GM19455 (cell line): ENCODE results near the gene NPM1.
A peak's percentile ranks its signal among the peaks of the same experiment; 100 is the strongest.
"Not testable (repeated sequence)": the region's sequence is repeated elsewhere in the genome, so short reads cannot be mapped to it uniquely, and the experiment has no call there.

Experiments used
- ATAC-seq: cut with Tn5 transposase; IDR thresholded peaks from one replicate; pipeline ENCODE4 v1.9.1; 2021; ENCODE audit not compliant: unreplicated experiment

Gene NPM1

GRCh38 chr5:171410181-171410580 lies 22.5 kb downstream of the NPM1 start:
- ATAC-seq, result no peak

DNA sequence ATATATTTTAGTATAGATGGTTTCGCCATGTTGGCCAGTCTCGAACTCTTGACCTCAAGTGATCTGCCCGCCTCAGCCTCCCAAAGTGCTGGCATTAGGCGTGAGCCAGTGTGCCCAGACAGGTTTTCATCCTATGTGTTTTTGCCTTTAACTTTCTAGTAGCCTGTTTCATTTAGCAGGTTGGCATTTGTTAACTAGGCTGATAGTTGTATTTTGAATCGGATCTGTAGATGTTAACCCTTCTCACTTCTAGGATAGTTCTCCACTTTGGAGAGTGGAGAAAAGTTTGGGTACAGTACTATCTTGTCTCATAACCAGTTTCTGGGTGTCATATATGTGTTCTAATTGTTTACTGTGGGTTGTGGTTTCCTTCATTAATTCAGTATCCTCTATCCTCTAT lies 24.5 kb downstream of the NPM1 start:
- no peak for ATAC-seq

DNA sequence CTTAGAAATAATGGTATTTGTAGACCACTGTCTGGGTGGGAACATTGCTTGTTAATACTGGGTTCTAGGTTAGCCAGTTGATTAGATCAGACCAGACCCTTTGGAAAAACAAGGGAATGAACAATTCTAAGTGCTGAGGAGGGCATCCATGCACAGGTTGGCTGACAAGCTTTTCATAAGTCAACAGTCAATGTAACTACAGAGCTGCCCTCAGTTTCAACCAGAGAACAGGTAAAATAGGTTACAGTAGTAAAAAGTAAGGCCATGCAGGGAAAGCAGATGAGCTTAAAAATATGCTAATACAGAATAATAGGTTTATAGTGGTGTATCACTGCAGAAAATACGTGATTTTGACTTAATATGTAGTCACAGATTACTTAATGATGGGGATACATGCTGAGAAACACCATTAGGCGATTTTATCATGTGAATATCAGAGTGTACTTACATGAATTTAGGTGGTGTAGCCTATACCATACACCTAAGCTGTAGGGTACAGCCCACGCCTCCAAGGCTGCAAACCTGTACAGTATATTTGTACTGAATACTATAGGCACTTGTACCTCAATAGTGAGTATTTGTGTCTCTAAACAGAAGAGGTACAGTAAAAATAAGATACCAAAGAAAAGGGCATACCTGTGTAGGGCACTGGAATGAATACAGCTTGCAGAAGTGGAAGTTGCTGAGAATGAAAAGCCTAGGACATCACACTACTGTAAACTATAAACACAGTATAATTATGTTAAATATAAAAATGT lies 25.7 kb downstream of the NPM1 start:
- ATAC-seq, result no peak

DNA sequence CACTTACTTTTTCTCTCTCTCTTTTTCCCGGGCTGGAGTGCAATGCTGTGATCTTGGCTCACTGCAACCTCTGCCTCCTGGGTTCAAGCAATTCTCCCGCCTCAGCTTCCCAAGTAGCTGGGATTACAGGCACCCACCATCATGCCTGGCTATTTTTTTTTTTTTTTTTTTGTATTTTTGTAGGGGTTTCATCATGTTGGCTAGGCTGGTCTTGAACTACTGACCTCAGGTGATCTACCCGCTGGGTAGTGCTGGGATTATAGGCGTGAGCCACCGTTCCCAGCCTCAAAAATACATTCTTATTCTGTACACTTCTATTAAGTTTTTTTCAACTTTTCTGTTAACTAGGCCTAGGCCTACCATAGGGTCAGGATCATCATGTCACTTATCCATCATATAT lies 26.3 kb downstream of the NPM1 start:
- not testable (repeated sequence) for ATAC-seq

DNA sequence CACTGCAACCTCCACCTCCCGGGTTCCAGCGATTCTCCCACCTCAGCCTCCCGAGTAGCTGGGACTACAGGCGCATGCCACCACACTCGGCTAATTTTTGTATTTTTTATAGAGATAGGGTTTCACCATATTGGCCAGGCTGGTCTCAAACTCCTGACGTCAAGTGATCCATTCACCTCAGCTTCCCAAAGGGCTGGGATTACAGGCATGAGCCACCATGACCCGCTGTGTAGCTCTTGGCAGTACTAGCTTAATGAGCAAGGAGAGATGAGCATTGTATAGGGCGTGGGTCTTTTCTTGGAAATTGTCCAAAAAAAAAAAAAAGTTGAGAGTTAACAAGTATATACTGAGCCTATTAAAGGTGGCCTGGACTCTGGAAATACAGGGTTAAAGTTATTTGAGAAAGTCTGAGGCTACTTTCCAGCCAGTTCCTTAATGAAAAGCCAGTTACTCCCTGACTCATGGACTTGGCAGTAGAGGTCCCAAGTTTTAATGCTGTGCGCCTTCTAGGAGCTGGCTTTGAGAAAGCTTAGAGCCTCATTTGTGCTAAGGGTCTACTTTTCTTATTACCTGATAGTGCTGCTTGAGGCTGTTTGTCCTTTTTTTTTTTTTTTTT lies 27.6 kb downstream of the NPM1 start:
- ATAC-seq, result no peak

GRCh38 chr5:171416160-171417049 lies 28.8 kb downstream of the NPM1 start:
- no peak for ATAC-seq

GRCh38 chr5:171418316-171418981 lies 30.8 kb downstream of the NPM1 start:
- peak; percentile 73 for ATAC-seq

GRCh38 chr5:171418982-171419687 lies 31.5 kb downstream of the NPM1 start, which contains the start of gene FGF18:
FGF18 (plus strand) TSS chr5:171419647; CDS start chr5:171420200, 553 bp downstream.
- ATAC-seq, result peak; percentile 31

DNA sequence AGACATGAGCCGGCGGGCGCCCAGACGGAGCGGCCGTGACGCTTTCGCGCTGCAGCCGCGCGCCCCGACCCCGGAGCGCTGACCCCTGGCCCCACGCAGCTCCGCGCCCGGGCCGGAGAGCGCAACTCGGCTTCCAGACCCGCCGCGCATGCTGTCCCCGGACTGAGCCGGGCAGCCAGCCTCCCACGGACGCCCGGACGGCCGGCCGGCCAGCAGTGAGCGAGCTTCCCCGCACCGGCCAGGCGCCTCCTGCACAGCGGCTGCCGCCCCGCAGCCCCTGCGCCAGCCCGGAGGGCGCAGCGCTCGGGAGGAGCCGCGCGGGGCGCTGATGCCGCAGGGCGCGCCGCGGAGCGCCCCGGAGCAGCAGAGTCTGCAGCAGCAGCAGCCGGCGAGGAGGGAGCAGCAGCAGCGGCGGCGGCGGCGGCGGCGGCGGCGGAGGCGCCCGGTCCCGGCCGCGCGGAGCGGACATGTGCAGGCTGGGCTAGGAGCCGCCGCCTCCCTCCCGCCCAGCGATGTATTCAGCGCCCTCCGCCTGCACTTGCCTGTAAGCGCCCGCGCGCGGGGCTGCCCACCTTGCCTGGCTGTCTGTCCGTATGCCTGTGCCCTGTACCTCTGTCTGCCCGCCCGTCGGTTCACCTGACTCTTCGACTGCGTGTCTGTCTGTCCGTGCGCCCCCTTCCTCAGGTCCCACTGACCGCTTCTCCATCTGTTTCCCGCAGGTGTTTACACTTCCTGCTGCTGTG lies 32.2 kb downstream of the NPM1 start:
- ATAC-seq, result peak; percentile 36

- ATAC-seq, result no peak
Measured at GRCh38 chr5:171420431-171421241, 33.0 kb downstream of the NPM1 start.

DNA sequence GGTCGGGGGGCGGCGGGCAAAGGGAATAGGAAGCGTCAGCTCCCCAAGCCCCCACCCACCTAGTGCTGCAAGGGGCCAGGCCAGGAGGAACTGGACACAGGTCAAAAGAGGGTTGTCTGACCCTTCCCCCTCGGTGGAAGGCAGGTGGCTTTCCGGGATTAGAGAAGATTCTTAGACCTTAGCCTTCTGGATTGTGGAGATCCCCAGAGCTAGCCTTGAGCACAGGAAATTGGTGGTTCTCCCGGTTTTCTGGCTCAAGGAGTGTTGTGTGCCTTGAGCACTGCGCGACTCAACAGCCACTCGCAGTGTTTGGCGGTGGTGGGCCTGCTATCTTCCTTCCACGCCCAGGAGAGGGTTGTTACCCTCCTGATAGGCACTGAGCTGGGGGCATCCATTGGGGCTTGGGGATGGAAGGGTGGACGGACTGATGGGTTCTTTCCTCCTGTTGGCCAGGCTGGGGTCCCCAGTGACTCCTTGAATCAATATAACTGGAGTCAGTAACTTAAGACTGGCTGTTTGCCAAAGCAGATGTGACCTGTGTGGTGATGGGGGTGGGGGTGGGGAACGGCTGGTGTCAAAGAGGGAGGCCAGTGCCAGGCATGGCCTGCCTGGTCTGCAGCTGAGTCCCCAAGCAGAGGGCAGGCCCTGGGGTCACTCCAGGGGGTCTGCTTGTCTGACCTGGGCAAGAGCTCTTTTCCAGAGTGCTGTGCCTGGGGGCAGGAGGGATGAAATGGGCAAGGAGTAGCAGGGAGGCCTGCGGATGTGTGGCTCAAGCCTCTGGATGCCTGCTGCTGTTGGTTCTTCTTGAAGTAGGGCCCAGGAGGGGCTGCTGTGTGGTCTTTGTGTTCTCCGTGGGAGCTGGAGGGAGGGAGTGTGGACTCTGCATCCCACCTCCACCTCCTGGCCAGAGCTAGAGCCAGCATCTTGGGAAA lies 33.9 kb downstream of the NPM1 start:
- no peak for ATAC-seq

DNA sequence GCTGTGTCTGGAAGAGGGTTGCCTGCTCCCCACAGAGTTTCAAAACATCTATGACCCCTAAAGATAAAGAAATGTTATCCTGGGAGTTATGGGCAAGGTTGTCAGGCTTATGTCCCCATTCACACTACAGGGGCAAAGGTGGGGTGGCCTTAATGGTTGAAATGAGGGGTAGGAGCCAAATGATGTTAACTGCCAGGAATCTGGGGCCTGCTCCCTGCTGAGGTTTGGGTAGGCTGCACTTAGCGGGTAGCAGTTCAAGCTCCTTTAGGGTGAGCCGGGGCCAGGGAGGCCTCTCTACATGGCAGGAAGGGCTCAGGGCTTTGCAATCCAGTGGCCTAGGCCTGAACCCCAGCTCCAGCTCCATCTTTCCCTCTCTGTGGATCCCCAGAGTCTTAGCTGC lies 34.8 kb downstream of the NPM1 start:
- ATAC-seq, result no peak

DNA sequence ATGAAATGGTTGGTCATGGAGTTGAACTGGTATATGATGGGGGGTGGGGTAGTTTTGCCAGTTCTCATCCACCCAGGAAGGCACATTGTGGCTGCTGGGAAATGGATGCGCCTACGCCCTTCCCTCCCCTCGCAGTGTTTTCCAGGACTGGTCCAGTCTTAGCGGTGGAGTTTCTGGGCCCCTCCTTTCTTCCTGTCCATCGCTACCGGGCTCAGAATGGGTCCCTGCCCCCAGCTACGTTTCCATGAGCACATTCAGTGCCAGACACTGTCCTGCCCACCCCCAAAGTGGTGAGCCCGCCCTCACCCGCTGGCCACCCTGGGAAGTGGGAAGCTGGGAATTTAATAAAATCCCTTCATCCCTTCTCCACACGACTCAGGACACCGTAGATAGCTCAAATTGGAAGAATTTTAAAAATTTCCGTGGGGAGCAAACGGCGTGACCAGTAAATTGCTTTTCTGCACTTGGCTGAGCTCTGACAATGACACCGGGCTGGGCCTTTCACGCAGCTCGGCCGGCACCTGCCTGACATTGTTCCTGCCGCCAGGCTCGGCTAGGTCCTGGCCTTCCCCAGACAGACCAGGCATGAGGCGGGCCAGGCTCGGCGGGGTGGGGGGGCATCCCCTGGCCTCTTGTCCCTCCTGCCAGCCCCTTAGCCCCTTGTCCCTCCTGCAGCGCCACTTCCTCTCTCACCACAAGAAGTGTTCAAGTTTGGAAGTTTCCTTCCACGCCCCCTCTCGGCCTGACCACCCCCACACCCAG lies 35.4 kb downstream of the NPM1 start:
- no peak for ATAC-seq

GRCh38 chr5:171424726-171425125 lies 37.1 kb downstream of the NPM1 start:
- ATAC-seq, result no peak

DNA sequence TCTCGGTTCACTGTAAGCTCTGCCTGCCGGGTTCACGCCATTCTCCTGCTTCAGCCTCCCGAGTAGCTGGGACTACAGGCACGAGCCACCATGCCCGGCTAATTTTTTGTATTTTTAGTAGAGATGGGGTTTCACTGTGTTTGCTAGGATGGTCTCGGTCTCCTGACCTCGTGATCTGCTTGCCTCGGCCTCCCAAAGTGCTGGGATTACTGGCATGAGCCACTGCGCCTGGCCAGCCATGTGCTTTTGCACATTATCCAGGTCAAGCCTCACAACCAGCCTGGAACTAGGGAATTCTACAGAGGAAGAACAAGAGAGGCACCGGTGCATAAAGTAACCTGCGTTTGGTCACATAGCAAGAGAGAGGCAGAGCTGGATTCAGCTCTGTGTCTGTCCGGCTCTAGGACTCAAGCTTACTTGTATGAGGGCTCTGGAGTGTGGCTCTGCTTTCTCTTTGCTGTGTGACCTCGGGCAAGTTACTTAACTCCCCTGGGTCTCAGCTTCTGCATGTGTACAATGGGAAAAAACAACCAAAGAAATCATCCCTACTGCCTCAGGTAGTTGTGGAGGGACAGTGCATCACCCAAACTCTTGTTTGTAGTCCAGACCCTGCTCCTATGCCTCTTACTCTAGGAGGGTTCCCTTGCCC lies 38.1 kb downstream of the NPM1 start:
- ATAC-seq, result no peak

DNA sequence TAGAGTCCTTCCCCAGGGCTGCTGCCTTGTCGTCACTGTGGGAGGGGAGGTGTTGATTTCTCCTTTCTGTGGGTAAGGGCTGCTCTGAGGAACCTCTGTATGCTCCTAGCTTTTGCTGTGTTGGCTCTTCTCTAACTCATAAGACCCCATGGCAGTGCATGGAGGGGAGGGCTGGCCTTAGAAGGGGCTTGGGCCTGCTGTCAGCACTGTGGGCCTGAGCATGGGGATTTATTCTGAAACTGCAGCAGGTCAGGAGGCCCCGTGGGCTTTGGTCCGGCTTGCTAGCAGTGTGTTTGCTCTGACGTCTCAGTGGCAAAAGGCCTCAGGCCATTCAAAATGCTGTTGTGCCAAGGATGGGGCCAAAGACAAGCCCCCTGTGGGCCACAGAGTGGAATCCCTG lies 38.6 kb downstream of the NPM1 start:
- ATAC-seq, result no peak

GRCh38 chr5:171426680-171427079 lies 39.0 kb downstream of the NPM1 start:
- ATAC-seq, result no peak
